NK-92 (cell line): ENCODE results near the gene NUB1.

Experiments
- DNase-seq: peaks from one replicate; lab custom pipeline; 2025; ENCODE audit not compliant: unreplicated experiment; lab: John Stamatoyannopoulos, UW

The NUB1 gene

GRCh38 chr7:151403764-151404163 lies 62.2 kb downstream of the NUB1 start:
- no peak for DNase-seq

DNA sequence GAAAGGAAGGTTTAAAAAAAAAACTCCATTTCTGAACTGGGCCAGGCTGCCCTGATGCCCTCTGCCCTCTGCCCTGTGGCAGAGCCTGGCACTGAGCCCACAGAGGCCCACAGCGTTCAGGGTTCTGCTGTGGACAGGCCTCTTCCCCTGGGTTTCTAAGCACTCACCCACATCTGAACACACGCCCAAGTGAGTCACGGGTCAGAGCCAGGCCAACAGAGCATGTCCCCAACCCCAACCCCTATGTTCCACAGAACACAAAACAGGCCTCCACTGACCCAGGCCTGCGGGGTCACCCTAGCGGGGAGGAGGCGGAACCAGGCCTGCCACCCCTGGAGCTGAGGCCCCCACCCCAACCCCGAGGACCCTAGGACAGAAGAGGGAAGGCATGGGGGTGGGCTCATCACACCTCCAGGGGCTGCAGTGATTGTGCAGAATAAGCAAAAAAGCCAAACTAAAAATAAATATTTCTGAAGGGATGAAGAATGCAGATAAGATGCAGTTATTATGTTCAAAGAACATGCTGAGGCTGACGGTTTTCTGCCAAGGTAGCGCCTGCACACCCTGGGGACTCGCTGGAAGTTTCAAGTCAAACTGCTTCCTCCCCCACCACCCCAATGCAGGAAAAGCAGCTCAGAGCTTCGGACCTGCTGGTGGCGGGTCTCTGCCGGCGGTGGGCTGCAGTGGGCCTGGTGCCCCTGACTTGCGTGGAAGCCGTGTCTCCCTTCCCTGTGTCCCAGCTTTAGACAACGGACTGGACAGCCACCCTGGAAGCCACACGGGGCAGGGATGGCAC lies 62.8 kb downstream of the NUB1 start:
- no peak for DNase-seq

DNA sequence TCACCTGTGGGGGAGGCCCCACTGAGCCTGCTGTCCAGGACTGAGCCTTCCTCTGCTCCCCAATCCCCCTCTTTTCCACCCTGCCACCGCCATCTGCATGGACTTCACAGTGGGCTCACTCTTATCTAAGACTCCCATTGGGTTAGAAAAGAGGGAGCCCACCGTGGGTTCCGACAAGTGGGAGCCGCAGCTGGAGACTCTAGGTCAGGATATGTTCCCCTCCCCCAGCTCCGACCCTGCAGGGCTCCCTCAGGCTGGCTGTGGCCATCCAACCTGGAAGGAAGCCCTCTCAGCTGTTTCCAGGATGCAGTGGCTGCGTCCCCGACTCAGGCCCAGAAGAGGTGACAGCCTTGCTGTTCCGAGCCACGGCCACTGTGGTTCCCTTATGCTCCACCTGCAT lies 63.4 kb downstream of the NUB1 start:
- no peak for DNase-seq

GRCh38 chr7:151405588-151405987 lies 64.0 kb downstream of the NUB1 start:
- no peak for DNase-seq

- DNase-seq, result no peak
These were observed 64.7 kb downstream of the NUB1 start for GRCh38 chr7:151406051-151406875.

DNA sequence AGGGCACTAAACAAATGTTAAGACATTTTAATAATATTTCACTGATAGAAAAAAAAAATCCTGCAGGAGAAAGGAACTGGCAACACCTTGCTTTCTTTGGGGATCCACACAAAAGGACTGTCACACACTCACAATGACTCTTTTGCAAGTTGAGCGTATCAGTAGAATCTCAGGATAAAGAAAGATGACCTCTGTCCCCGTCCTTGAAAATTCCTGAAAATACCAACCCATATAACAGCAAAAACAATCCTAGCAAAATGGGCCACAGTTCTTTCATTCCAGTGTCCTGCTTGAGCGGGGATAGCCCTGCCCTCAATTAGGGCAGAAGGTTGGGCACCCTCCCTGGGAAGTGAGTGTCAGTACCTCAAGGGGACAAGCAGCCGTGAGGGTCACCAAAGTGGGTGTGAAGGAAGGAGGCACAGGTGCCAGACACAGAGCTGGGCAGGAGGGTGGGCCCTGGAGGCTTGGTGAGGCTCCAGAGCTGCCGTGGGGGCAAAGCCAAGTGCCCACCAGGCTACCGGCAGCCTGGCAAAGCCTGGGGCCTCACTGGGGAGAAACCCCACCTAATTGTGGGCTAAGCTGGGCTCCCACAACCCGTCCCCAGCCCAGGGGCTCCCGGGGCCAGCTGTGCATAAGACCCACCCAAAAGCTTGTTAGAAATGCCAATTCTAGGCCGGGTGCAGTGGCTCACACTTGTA lies 65.4 kb downstream of the NUB1 start:
- DNase-seq, result no peak

- DNase-seq, result no peak
These were observed 66.9 kb downstream of the NUB1 start for GRCh38 chr7:151408498-151408838.

DNA sequence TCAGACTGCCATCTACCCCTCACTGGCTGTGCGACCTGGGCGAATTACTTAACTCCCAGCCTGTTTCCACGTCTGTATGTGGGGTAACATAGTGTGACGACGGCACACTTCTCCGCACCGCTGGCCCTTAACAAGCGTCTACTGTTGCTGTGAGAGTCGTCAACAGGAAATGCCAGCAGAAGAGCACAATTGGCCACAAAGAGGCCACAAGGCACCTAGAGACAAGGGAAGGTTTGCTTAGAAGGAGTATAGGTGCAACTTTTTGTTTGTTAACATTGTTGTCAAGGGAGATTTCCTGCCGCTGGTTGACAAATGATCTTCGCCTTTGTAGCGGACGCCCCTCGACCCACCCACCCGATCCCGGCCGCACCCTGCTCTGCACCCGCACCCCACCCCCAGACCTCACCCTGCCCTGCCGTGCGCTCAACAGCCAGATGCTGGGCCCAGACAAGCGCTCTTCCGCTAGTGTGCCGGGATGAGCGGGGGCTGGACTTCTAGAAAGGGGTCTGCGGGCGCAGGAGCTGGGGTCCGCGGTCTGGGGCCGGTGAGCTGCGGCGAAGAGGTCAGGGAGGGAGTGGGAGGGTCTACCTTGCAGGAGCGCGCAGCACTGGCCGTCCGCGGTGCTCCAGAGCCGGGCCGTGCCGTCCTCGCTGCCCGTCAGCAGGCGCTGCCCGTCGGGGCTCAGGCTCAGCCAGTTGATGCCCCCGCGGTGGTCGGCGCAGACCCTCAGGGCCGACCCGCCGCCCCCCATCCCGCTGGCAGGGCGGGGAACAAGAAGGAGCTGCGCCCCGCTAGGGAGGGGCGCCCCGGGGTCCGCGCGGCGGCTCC lies 67.4 kb downstream of the NUB1 start:
- DNase-seq, result no peak

GRCh38 chr7:151409667-151410404 lies 68.2 kb downstream of the NUB1 start, which contains the start of gene WDR86:
TSS of gene WDR86 (minus strand) at chr7:151410038. CDS start at chr7:151409589, 449 bp downstream.
- no peak for DNase-seq

DNA sequence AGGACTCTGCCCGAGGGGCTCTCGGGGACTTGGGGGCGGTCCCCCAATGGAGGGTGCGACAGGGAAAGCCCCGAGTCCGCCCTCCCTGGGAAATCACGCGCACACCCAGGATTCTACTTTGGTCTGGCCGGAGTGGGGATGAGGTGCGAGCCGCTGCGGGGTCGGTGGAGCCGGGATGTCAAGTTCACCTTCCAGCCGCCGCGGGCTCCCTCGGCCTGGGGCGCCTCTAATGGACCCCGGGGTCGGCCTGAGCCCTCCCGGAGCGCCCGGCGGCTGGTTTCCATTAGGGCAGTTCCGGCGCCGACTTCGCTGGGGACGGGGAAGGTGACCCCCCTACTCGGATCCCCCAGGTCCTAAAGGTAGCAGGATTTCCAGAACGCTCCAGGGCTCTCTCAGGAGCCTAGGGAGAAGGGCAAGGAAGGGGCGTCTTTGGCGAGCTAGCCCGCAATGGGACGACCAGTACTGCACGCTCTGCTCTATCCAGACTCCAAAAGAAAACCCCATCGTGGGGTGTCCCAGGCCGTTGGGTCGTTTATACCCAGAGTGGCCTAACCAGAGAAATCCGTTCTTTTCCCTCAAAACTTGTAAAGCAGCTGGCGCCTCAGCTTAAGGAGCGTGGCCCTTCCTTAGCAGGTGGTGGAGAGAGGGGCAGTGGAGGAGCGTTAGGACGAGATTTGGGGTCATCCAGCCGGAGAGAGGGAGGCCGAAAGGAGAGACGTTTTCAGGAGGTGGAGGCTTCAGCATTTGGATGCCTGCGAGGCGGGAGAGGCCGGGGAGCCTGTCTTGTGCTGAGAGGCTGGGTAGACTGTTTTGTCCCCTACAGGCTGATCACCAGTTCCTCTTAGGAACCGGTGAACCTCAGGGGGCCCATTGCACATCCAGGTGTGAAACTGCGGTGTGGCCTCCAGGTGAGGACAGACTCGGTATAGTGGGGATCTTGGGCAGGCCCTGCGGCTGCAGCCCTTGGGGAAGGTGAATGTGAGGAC lies 69.1 kb downstream of the NUB1 start:
- DNase-seq, result no peak

- DNase-seq, result no peak
These were observed 69.9 kb downstream of the NUB1 start for GRCh38 chr7:151411551-151411950.

DNA sequence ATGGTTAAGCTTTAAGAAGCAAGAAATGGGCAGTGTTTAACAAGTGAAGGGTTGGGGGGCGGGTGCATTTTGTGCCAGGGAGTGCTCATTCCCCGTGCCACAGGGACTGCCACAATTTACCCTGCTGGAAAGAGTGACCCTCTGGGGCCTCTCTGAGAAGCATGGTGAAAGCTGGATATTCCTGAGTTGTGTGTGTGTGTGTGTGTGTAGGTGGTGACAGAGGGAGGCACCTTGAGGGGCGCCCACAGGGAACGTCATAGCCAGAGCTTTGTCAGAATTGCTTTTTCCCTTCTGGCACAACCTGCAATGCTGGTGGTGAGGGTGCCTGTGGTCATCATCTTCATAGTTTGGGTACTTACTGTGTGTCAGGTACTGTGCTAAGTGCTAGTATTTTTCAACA lies 70.7 kb downstream of the NUB1 start:
- DNase-seq, result no peak

GRCh38 chr7:151413241-151413640 lies 71.6 kb downstream of the NUB1 start:
- no peak for DNase-seq

- no peak for DNase-seq
These were observed 73.9 kb downstream of the NUB1 start for GRCh38 chr7:151415375-151416105.

- DNase-seq, result no peak
These were observed 74.7 kb downstream of the NUB1 start for GRCh38 chr7:151416112-151416940.

GRCh38 chr7:151416941-151417315 lies 75.3 kb downstream of the NUB1 start:
- no peak for DNase-seq

DNA sequence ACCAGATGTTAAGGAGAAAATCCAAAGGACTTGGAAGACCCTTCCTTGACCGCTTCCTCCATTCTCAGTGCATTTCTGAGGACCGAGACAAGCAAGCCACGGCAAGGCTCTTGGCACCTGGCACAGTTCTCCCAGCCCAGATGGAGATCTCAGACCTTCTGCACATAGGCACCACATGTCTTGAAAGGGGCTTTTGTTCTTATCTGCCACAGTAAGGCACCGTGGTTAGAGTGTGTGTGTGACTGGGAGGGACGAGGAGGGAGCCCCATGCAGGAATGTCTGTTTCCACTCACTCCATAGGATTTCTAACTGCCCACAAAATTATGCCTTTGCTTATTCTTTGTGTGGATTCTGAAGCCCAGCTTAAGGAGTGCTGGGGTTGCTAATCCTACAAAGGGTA lies 78.5 kb downstream of the NUB1 start:
- DNase-seq, result no peak
